PFSK-1 (cell line): ENCODE data around the gene PIEZO2.

Source experiments
- POLR2AphosphoS5 ChIP-seq: IDR thresholded peaks from 2 replicates; pipeline ENCODE4 v1.6.1; 2012; ENCODE audit warnings: low read depth, mild to moderate bottlenecking, control low read depth, low read length, moderate library complexity
- REST ChIP-seq, 2 experiments: IDR thresholded peaks; 2 replicates each; pipeline versions ENCODE4 v1.6.1 to v1.8.0; 2011 to 2012; ENCODE audit warnings: low read depth in 2 of 2, low read length in 2 of 2, control low read depth in 1 of 2, inconsistent platforms in 1 of 2, mild to moderate bottlenecking in 1 of 2, moderate library complexity in 1 of 2; ENCODE audit not compliant: insufficient read depth in 1 of 2

- TF ChIP-seq REST (IDR thresholded peaks at IDR 0.05; ENCODE audit: insufficient read depth in 1 of 2, low read depth in 2 of 2, low read length in 2 of 2) (no peak), POLR2AphosphoS5 (no peak)
Measured at GRCh38 chr18:10798727-10799550, 350.4 kb downstream of the PIEZO2 start.
